Skeletal muscle tissue (tissue), 4 donors: ENCODE measurements around the gene CBFA2T2. TPM values are rescaled to one million over a fixed set of nuclear protein-coding genes. Genes with fewer than 3 reads are reported as not detected.
"Not testable (repeated sequence)": the region's sequence is repeated elsewhere in the genome, so short reads cannot be mapped to it uniquely, and the experiment has no call there.

Experiments used
- H3K27ac ChIP-seq: one replicate; pipeline ENCODE4 v1.7.0; 2013; ENCODE audit warnings: mild to moderate bottlenecking, low read depth, low read length, inconsistent platforms
- H3K27me3 ChIP-seq, 3 donors: one replicate each; pipeline ENCODE4 v1.7.0; 2013; ENCODE audit warnings: low read length in 3 of 3; ENCODE audit not compliant: control insufficient read depth in 3 of 3, insufficient read depth in 3 of 3
- H3K36me3 ChIP-seq, 3 donors: one replicate each; pipeline ENCODE4 v1.7.0; 2013; ENCODE audit warnings: low read length in 3 of 3; ENCODE audit not compliant: control insufficient read depth in 3 of 3, insufficient read depth in 3 of 3
- H3K4me1 ChIP-seq, 3 donors: one replicate each; pipeline ENCODE4 v1.7.0; 2013; ENCODE audit warnings: low read length in 3 of 3, mild to moderate bottlenecking in 3 of 3; ENCODE audit not compliant: control insufficient read depth in 3 of 3, insufficient read depth in 3 of 3
- H3K4me3 ChIP-seq, 3 donors: one replicate each; pipeline ENCODE4 v1.7.0; 2013; ENCODE audit warnings: low read length in 3 of 3
- H3K9ac ChIP-seq, 3 donors: one replicate each; pipeline ENCODE4 v1.7.0; 2013; ENCODE audit warnings: low read length in 3 of 3, mild to moderate bottlenecking in 3 of 3, moderate library complexity in 2 of 3, low read depth in 1 of 3
- H3K9me3 ChIP-seq, 3 donors: one replicate each; pipeline ENCODE4 v1.7.0; 2013; ENCODE audit warnings: low read length in 3 of 3; ENCODE audit not compliant: control insufficient read depth in 3 of 3
- total RNA-seq: library from RNA; depleted of rRNA; stranded (reverse); fragments of >200 nt; gene quantifications from one replicate; pipeline ENCODE4 v1.2.3, GENCODE V29; 2014
- donor health status: Osteomylitis.

The CBFA2T2 gene
- total RNA-seq, 1 donor from 2014 or later: 10.4 TPM

- Histone ChIP-seq H3K9ac (no peak overlapping the region), H3K36me3 (no peaks in the 10 kb centered on the region), H3K27me3 (no peaks in the 10 kb centered on the region), H3K9me3 (no peaks in the 10 kb centered on the region), H3K4me1 (peaks cover 0 to 3% (median 0%) of the 10 kb centered on the region in 3 donors), H3K4me3 (no peak overlapping the region), H3K27ac (no peak overlapping the region)
Measured at GRCh38 chr20:33521461-33521860, 31.6 kb downstream of the CBFA2T2 start.

DNA sequence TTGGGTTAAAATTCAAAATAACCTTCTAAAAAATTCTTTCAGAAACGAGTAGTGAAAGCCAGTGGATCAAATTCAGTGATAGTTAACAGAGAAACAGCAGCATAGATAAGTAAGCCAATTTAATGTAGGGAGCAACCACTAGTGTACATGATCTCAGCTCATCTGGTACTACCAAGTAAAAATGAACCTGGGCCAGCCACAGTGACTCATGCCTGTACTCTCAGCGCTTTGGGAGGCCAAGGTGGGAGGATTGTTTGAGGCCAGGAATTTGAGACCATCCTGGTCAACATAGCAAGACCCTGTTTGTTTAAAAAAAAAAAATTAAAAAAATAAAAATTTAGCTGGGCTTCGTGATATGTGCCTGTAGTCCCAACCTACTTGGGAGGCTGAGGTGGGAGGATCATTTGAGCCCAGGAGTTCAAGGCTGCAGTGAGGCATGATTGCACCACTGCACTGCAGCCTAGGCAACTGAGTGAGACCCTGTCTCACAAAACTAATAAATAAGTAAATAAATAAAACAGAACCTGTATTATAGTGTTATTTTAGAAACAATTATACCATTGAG, 32.4 kb downstream of the CBFA2T2 start:
- Histone ChIP-seq H3K27me3 (no peaks in the 10 kb centered on the region), H3K27ac (no peak overlapping the region), H3K9ac (no peak overlapping the region), H3K9me3 (no peaks in the 10 kb centered on the region), H3K4me1 (peaks cover 0 to 3% (median 0%) of the 10 kb centered on the region in 3 donors), H3K36me3 (no peaks in the 10 kb centered on the region), H3K4me3 (no peak overlapping the region)

DNA sequence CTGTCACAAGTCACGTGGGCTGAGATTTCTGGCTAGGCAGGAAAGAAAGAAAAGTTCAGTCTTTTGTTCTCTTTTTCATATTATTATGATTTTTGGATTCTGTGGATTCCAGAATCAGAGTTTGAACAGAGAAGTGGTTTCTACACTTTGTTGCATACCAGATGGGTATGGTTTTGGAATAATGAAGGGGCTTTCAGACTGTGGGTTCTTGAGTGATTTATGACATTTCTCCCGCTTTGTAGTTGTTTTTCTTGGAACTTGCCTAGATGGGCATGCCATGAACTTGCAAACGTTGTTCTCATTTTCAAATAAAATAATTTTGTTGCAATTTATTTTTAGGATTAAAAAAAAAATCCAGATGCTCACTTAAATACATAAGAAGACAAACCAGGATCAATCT, 34.4 kb downstream of the CBFA2T2 start:
- Histone ChIP-seq H3K4me1 (peaks cover 0 to 3% (median 0%) of the 10 kb centered on the region in 3 donors), H3K9me3 (no peaks in the 10 kb centered on the region), H3K9ac (no peak overlapping the region), H3K27ac (no peak overlapping the region), H3K4me3 (no peak overlapping the region), H3K27me3 (no peaks in the 10 kb centered on the region), H3K36me3 (no peaks in the 10 kb centered on the region)

- Histone ChIP-seq H3K9me3 (no peaks in the 10 kb centered on the region), H3K27me3 (no peaks in the 10 kb centered on the region), H3K9ac (no peak overlapping the region), H3K36me3 (no peaks in the 10 kb centered on the region), H3K27ac (no peak overlapping the region), H3K4me3 (no peak overlapping the region), H3K4me1 (peaks cover 2 to 5% (median 4%) of the 10 kb centered on the region in 3 donors)
Measured at GRCh38 chr20:33526769-33527168, 36.9 kb downstream of the CBFA2T2 start.

DNA sequence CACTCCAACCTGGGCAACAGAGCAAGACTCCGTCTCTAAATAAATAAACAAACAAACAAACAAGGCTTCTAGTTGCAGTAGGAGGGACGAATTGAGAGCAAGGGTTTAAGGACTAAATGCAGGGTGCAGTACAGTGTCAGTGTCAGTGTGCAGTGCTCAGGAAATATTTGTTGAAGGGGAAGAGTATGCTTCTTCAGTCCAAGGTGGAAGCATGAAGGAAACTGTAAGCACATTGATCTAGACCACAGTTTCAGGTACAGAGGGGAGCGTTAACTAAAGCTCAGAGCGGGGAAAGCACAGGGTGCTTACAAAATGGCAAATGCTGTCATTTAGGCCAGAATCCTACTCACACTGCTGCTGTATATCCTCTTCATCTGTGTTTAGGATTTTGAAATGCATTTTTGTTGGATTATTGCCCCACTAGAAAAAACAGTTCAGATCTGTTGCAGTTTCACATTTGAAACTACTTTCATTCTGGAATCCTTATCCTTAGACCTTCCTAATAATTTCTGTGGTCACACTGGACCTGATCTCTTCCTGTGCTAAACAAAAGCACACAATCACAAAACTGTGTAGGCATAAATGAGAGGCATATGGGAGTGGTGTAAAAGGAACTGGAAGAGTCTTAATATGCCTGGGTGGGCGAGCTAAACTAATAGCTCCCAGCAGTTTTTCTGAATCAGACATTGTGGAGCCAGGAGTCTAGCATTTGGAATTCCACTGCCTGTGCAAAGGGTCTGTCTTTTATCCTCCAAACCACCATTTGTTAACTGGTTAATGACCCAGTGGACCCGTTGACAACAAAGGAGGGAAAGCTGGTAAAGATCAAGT, 41.4 kb downstream of the CBFA2T2 start:
- Histone ChIP-seq H3K36me3 (no peaks in the 10 kb centered on the region), H3K4me1 (peaks cover 13 to 18% (median 13%) of the 10 kb centered on the region in 3 donors), H3K9ac (no peak overlapping the region), H3K9me3 (no peaks in the 10 kb centered on the region), H3K27me3 (no peaks in the 10 kb centered on the region), H3K4me3 (no peak overlapping the region), H3K27ac (no peak overlapping the region)

- peaks cover 13 to 18% (median 13%) of the 10 kb centered on the region in 3 donors for H3K4me1 ChIP-seq
- no peaks in the 10 kb centered on the region for H3K36me3 ChIP-seq
- H3K9me3 ChIP-seq: no peaks in the 10 kb centered on the region
- H3K4me3 ChIP-seq: no peak overlapping the region
- H3K27ac ChIP-seq: no peak overlapping the region
- no peak overlapping the region for H3K9ac ChIP-seq
- H3K27me3 ChIP-seq: no peaks in the 10 kb centered on the region
Measured at GRCh38 chr20:33531885-33532284, 42.0 kb downstream of the CBFA2T2 start.

DNA sequence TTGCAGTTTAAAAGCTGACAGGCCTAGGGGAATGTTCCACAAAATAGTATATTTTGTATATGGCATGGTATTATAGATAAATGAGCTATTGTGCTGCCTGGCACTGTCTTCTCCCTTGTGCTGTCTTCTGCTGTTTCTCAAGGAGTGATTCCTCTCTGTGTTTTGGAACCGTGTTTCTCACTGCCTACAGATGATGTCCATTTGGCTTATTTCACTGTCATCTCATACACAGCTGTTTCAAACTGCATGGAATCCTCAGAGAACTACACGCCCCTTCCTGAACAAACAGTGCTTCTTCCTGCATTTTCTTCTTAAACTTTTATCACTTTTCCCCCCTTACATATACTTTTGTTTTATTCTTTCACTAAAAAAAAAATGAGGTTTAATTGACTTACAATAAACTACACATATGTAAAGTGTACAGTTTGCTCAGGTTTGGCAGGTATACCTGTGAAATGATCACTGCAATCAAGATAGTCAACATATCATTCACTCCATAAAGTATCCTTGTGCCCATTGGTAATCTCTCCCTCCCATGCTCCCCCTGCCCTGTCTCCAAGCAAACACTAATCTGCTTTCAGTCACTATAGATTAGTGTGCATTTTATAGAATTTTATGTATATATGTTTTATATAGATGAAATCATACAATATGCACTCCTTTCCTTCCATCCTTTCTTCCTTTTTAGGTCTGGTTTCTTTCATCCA, 43.0 kb downstream of the CBFA2T2 start:
- Histone ChIP-seq H3K9me3 (no peaks in the 10 kb centered on the region), H3K27me3 (no peaks in the 10 kb centered on the region), H3K27ac (no peak overlapping the region), H3K4me1 (peaks cover 13 to 18% (median 13%) of the 10 kb centered on the region in 3 donors), H3K9ac (no peak overlapping the region), H3K4me3 (no peak overlapping the region), H3K36me3 (no peaks in the 10 kb centered on the region)

DNA sequence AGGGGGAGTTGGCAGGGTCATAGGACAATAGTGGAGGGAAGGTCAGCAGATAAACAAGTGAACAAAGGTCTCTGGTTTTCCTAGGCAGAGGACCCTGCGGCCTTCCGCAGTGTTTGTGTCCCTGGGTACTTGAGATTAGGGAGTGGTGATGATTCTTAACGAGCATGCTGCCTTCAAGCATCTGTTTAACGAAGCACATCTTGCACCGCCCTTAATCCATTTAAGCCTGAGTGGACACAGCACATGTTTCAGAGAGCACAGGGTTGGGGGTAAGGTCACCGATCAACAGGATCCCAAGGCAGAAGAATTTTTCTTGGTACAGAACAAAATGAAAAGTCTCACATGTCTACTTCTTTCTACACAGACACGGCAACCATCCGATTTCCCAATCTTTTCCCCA, 45.8 kb downstream of the CBFA2T2 start:
- not testable (repeated sequence) for H3K9me3 ChIP-seq
- peaks cover 13 to 23% (median 19%) of the 10 kb centered on the region in 3 donors for H3K4me1 ChIP-seq

DNA sequence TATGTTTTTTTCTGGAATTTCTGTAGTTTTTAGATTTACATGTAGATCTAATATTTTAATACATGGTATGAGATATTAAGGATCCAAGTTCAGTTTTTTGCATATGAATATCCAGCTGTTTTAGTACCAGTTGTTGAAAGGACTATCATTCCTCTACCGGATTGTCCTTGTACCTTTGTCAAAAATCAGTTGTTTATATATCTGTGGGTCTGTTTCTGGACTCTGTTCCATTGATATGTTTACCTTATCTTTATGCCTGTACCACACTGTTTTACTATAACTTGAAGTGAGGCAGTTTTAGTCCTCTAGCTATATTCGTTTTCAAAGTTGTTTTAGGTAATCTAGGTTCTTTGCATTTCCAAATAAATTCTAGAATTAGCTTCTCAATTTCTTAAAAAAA, 47.7 kb downstream of the CBFA2T2 start:
- Histone ChIP-seq H3K4me1 (peaks cover 3 to 11% (median 11%) of the 10 kb centered on the region in 3 donors), H3K27me3 (no peaks in the 10 kb centered on the region), H3K9ac (no peak overlapping the region), H3K27ac (no peak overlapping the region), H3K9me3 (no peaks in the 10 kb centered on the region), H3K4me3 (no peak overlapping the region), H3K36me3 (no peaks in the 10 kb centered on the region)

More for the DNA sequence above, 45.8 kb downstream of the CBFA2T2 start:
- H3K27ac ChIP-seq, H3K36me3 ChIP-seq, H3K27me3 ChIP-seq, H3K9ac ChIP-seq, H3K4me3 ChIP-seq: not testable (repeated sequence)

- H3K9ac ChIP-seq: no peak overlapping the region
- H3K4me1 ChIP-seq: peaks cover 0 to 6% (median 5%) of the 10 kb centered on the region in 3 donors
- no peak overlapping the region for H3K27ac ChIP-seq
- no peaks in the 10 kb centered on the region for H3K36me3 ChIP-seq
- no peaks in the 10 kb centered on the region for H3K27me3 ChIP-seq
- no peaks in the 10 kb centered on the region for H3K9me3 ChIP-seq
- H3K4me3 ChIP-seq: no peak overlapping the region
Measured at GRCh38 chr20:33539129-33539528, 49.2 kb downstream of the CBFA2T2 start.
